ENCODE measurements around the gene PDE3A. TPM values are rescaled to one million over a fixed set of nuclear protein-coding genes. Genes with fewer than 3 reads are reported as not detected.

PDE3A gene
- polyA plus RNA-seq, 1 of the 3 experiments (the other 2 are of a cell fraction): 0.67 TPM

DNA sequence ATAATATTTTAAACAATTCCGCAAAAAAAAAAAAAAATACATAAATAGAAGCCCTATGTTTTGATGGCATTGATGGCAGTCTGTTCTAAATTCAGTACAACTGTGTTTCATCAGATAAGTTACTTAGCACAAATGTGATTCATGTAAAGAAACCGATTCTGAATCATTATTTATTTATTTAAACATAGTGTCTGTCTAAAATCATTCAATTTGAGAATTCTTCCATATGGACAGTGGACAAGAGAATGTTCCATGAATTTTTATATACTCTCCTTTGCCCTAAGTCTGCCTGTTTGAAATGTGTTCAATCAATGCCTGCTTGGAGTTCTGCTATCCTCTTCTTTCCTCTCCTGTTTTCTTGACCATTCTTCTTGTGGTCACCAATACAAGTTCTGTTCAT, 126.5 kb downstream of the PDE3A start:
- CTCF ChIA-PET: interaction anchor here (1.4 to 2.0 kb wide), 3 partner anchors 11 to 36 kb away, joined by 3 to 6 read pairs (median 4); no protein-coding TSS in a partner anchor
- peak overlapping the region; percentile 67 to 92 for H3K27ac ChIP-seq (ENCODE audit: low read depth in 2 of 2, low read length in 1 of 2)
- H3K4me3 ChIP-seq (ENCODE audit: low read depth in 2 of 2, low read length in 1 of 2): no peak overlapping the region
- no peaks in the 10 kb centered on the region for H3K9me3 ChIP-seq
- POLR2A ChIA-PET: no interaction called here
- H3K79me2 ChIP-seq (ENCODE audit: insufficient read depth): peaks cover 23% of the 10 kb centered on the region
- peak overlapping the region; percentile 9; the same call in 1 of the 2 replicates for H3K4me2 ChIP-seq
- no peaks in the 10 kb centered on the region for H3K9me2 ChIP-seq
- TF ChIP-seq FOSL2 (IDR thresholded peaks at IDR 0.05; ENCODE audit: borderline replicate concordance, low read depth): peak; percentile 81
- TF ChIP-seq MEF2A (IDR thresholded peaks at IDR 0.05; ENCODE audit: borderline replicate concordance, low read depth): peak; percentile 72; the same call in 1 of the 2 replicates
- TF ChIP-seq NFIC (IDR thresholded peaks at IDR 0.05; ENCODE audit: borderline replicate concordance): peak; percentile 32; the same call in 1 of the 2 replicates
- TF ChIP-seq CHD2 (IDR thresholded peaks at IDR 0.05; ENCODE audit: low read length, partially characterized antibody): no peak
- TF ChIP-seq RXRA (IDR thresholded peaks at IDR 0.05; ENCODE audit: borderline replicate concordance, low read depth): peak; percentile 62
- TF ChIP-seq EP300 (IDR thresholded peaks at IDR 0.05; ENCODE audit: borderline replicate concordance in 1 of 2, low read depth in 1 of 2, low read length in 1 of 2): peak; percentile 11 to 67; a peak in 1 of 4 replicates
- peak; percentile 20; the same call in 1 of the 2 replicates for TF ChIP-seq TEAD4 (IDR thresholded peaks at IDR 0.05; ENCODE audit: borderline replicate concordance, insufficient read depth)
- peak; percentile 90 for TF ChIP-seq JUND (IDR thresholded peaks at IDR 0.05)
- TF ChIP-seq RAD21 (IDR thresholded peaks at IDR 0.05; ENCODE audit: low read length): no peak
- TF ChIP-seq SIN3A (IDR thresholded peaks at IDR 0.05; ENCODE audit: borderline replicate concordance, low read depth, low read length): no peak
- no peak for TF ChIP-seq EZH2phosphoT487 (IDR thresholded peaks at IDR 0.05; ENCODE audit: borderline replicate concordance, low read depth)
- peak; percentile 89 for TF ChIP-seq TCF12 (IDR thresholded peaks at IDR 0.05)
- 0 out of 2 replicates have a peak, but pooled peaks have one; percentile 19 for TF ChIP-seq FOXM1 (IDR thresholded peaks at IDR 0.05; ENCODE audit: low read depth)
- TF ChIP-seq, protein P1, sequence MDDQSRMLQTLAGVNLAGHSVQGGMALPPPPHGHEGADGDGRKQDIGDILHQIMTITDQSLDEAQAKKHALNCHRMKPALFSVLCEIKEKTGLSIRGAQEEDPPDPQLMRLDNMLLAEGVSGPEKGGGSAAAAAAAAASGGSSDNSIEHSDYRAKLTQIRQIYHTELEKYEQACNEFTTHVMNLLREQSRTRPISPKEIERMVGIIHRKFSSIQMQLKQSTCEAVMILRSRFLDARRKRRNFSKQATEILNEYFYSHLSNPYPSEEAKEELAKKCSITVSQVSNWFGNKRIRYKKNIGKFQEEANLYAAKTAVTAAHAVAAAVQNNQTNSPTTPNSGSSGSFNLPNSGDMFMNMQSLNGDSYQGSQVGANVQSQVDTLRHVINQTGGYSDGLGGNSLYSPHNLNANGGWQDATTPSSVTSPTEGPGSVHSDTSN (IDR thresholded peaks at IDR 0.05): peak; percentile 77
- H4K20me1 ChIP-seq (ENCODE audit: insufficient read depth): no peaks in the 10 kb centered on the region
- no peaks in the 10 kb centered on the region for H3K36me3 ChIP-seq (replicated peaks in 1 of 2; ENCODE audit: control insufficient read depth in 1 of 2, insufficient read depth in 2 of 2, low read length in 1 of 2)
- no peaks in the 10 kb centered on the region for H3K27me3 ChIP-seq (ENCODE audit: insufficient read depth)
- H3F3A ChIP-seq (replicated peaks; ENCODE audit: insufficient read depth): peaks cover 43% of the 10 kb centered on the region
- 17% methylated on average over 2 of the region's 2 CpGs for WGBS (ENCODE audit: low lambda C conversion rate)
- H3K4me1 ChIP-seq (ENCODE audit: control insufficient read depth in 1 of 2, insufficient read depth in 2 of 2, low read depth in 1 of 2, low read length in 1 of 2): peaks cover 17 to 27% of the 10 kb centered on the region in 2 experiments; a peak in 3 of 4 replicates
- peak overlapping the region; percentile 38; the same call in 1 of the 2 replicates for H3K9ac ChIP-seq
- H2AFZ ChIP-seq (ENCODE audit: low read depth): no peak overlapping the region
- no peak for DNase-seq

DNA sequence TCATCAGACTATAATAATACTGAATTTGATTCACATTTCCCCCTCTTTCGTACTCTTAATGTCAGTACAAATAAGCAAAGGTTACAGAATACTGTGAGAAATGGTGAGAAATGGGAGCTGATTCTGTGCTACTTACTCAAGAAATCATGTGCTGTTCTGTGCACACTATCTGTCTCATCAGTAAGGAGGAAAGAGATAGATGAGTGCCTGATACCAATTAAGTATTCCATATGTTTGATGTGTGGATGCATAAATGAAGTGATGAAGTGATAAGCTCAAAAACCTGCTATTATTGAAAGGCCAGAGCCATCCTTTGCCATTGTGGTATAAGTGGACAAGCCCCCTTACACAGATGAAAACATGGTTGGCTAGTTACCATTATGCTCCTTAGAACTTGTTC, 127.7 kb downstream of the PDE3A start:
- H3K36me3 ChIP-seq (replicated peaks in 1 of 2; ENCODE audit: control insufficient read depth in 1 of 2, insufficient read depth in 2 of 2, low read length in 1 of 2): peaks cover 0 to 3% of the 10 kb centered on the region in 2 experiments
- H3K4me2 ChIP-seq: no peak overlapping the region
- CTCF ChIA-PET: interaction anchor here (0.7 to 2.0 kb wide), 8 partner anchors 8 to 95 kb away, joined by 3 to 6 read pairs (median 4); no protein-coding TSS in a partner anchor
- no peak overlapping the region for H3K4me3 ChIP-seq (ENCODE audit: low read depth in 2 of 2, low read length in 1 of 2)
- DNase-seq: no peak
- WGBS (ENCODE audit: low lambda C conversion rate): 100% methylated on average over 1 of the region's 1 CpG
- POLR2A ChIA-PET: no interaction called here
- H3K27me3 ChIP-seq (ENCODE audit: insufficient read depth): no peaks in the 10 kb centered on the region
- H3K9me3 ChIP-seq: no peaks in the 10 kb centered on the region
- H3F3A ChIP-seq (replicated peaks; ENCODE audit: insufficient read depth): peaks cover 40% of the 10 kb centered on the region
- no peak overlapping the region for H2AFZ ChIP-seq (ENCODE audit: low read depth)
- H4K20me1 ChIP-seq (ENCODE audit: insufficient read depth): no peaks in the 10 kb centered on the region
- peak overlapping the region; percentile 2 to 92 for H3K27ac ChIP-seq (ENCODE audit: low read depth in 2 of 2, low read length in 1 of 2)
- H3K4me1 ChIP-seq (ENCODE audit: control insufficient read depth in 1 of 2, insufficient read depth in 2 of 2, low read depth in 1 of 2, low read length in 1 of 2): peaks cover 16 to 17% of the 10 kb centered on the region in 2 experiments; a peak in 2 of 4 replicates
- H3K79me2 ChIP-seq (ENCODE audit: insufficient read depth): peaks cover 21% of the 10 kb centered on the region
- TF ChIP-seq GABPA (IDR thresholded peaks at IDR 0.05; ENCODE audit: low read depth) (no peak), GATA2 (CRISPR knock-in tag; IDR thresholded peaks at IDR 0.05) (peak; percentile 62)
- no peaks in the 10 kb centered on the region for H3K9me2 ChIP-seq
- no peak overlapping the region for H3K9ac ChIP-seq

All from SK-N-SH (cell line).